Gastrocnemius medialis (tissue), 4 donors: ENCODE data around the gene PDIA6.

ENCODE experiments used
- CTCF ChIP-seq, 5 experiments: fragments of 450-650 bp in 3 of 5; fragments of 200-600 bp in 2 of 5; sonication (generic) in 2 of 5; IDR thresholded peaks in 4 of 5; conservative IDR thresholded peaks in 1 of 5; 1 replicate in 4 of 5; 2 replicates in 1 of 5; pipeline ENCODE4 v1.5.1; 2016 to 2019; ENCODE audit warnings: antibody characterized with exemption in 5 of 5, mild to moderate bottlenecking in 3 of 5, moderate library complexity in 3 of 5
- POLR2A ChIP-seq, 2 donors: fragments of 450-650 bp; IDR thresholded peaks; one replicate each; pipeline ENCODE4 v1.6.1; 2017; ENCODE audit warnings: antibody characterized with exemption in 2 of 2, mild to moderate bottlenecking in 2 of 2, moderate library complexity in 2 of 2

- TF ChIP-seq CTCF (IDR thresholded peaks at IDR 0.05 in 4 of 5, conservative IDR thresholded peaks at IDR 0.05 in 1 of 5) (no peak), POLR2A (IDR thresholded peaks at IDR 0.05) (no peak)
These were observed 47.7 kb downstream of the PDIA6 start for GRCh38 chr2:10764896-10765295.
